NCI-H2029 (cell line): ENCODE results near the gene MRPL19.
"Not testable (repeated sequence)": the region's sequence is repeated elsewhere in the genome, so short reads cannot be mapped to it uniquely, and the experiment has no call there.

Experiments
- DNase-seq: peaks from one replicate; lab custom pipeline; 2025; lab: John Stamatoyannopoulos, UW

MRPL19 gene

GRCh38 chr2:75667884-75668283 is 21.3 kb downstream of the MRPL19 start:
- DNase-seq = no peak

DNA sequence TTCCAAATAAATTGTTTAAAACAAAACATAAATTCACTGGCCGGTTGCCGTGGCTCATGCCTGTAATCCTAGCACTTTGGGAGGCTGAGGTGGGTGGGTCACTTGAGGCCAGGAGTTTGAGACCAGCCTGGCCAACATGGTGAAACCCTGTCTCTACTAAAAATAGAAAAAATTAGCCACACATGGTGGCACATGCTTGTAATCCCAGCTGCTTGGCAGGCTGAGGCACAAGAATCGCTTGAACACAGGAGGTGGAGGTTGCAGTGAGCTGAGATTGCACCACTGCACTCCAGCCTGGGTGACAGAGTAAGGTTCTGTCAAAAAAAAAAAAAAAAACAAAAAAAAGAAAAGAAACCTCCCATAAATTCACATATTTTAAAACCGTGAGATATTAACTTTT is 28.8 kb downstream of the MRPL19 start:
- not testable (repeated sequence) for DNase-seq

GRCh38 chr2:75675908-75676307 is 29.3 kb downstream of the MRPL19 start:
- DNase-seq = no peak

DNA sequence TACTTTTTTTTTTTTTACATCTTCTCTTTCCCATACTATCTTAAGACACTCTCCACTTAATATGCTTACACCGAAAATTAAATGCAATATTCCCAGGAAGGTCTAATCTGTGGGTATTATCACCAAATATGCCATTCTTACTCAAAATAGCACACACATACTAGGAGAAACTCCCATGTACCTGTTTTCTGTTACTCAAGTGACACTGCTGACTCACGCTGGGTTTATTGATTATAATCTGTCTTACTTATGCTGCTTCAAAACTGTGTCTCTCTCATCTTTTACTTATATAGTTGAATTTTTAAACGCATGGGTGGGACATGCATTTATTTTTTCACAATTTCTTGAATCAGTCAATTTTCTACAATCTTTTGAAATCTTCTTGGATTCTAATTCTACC is 29.9 kb downstream of the MRPL19 start:
- no peak for DNase-seq

GRCh38 chr2:75679556-75679955 is 33.0 kb downstream of the MRPL19 start:
- no peak for DNase-seq

GRCh38 chr2:75680402-75680801 is 33.8 kb downstream of the MRPL19 start:
- DNase-seq = no peak

- DNase-seq = not testable (repeated sequence)
Observed at GRCh38 chr2:75683430-75683829, 36.8 kb downstream of the MRPL19 start.

DNA sequence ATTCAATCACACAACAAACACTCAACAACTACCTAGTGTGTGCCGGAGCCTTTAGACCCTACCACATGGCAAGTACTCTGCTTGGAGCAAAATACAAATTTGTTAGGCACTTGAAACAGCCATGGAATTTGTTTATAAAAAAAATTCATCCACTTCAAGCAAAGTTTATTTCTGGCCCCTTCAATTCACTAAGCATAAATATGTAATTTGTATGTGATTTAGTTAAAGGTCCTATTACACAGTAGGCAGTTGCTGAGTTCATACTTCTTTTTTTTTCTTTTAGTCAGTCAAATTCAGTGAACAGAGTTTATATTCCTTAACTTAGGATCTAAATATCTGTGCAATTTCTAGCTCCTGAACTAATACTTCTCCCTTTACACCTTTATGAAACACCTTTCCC is 41.6 kb downstream of the MRPL19 start:
- no peak for DNase-seq

DNA sequence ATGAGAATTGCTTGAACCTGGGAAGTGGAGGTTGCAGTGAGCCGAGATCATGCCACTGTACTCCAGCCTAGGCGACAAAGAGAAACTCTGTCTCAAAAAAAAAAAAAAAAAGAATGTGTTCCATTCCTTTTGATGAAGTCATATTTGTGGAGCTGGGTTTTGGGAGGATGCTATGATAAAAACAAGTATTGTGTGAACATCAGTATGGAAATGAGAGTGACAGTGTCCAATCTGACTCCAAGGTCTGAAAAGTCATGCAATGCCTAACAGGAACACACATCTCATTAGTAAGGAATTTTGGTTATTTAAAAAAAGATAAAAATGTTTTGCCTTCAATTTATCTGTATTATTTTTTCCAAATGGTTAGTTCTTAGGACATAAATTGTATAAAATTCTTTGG is 52.3 kb downstream of the MRPL19 start:
- DNase-seq = no peak

- no peak for DNase-seq
Observed at GRCh38 chr2:75702593-75702992, 56.0 kb downstream of the MRPL19 start.

- no peak for DNase-seq
Observed at GRCh38 chr2:75703589-75704287, 57.2 kb downstream of the MRPL19 start.

- DNase-seq = no peak
Observed at GRCh38 chr2:75705921-75706320, 59.3 kb downstream of the MRPL19 start.

DNA sequence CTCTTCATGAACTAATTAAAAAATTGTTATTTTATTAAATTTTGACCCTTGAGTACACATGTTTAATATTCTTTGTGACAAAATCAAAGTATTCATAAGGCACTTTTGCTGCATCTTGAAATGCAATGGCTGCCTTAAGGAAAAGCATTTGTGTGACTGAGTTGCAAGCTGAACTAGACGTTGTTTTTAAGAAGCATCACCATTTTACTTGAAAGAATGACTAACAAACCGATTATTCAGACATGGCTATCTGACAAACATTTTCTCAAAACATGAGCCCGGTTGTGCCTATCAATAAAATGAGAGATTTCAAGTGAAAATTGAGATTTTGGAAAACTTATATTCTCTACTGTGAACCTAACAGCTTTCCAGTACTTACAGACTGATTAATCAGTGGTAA is 61.3 kb downstream of the MRPL19 start:
- DNase-seq = no peak

- no peak for DNase-seq
Observed at GRCh38 chr2:75709297-75709696, 62.7 kb downstream of the MRPL19 start.

DNA sequence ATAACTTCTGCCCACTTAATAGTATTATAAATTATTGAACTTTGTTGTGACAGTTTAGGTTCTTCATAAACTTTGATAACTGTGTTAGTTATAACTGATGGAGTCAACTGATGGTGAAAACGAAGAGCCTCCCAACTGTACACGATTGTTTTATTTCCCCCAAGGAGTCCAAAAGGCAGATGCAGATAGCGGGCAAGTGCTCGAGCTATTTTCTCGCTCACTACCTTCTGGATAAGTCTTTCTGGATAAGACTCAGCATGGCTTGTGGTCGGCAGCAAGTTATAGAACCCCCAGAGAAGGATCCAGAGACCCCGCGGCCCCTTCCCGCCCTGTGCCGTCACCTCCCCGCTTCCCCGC is 63.6 kb downstream of the MRPL19 start:
- no peak for DNase-seq

GRCh38 chr2:75710577-75711253 is 64.1 kb downstream of the MRPL19 start, which contains the start of gene GCFC2:
Gene GCFC2 (minus strand): TSS chr2:75710915. CDS start chr2:75710855, 60 bp downstream.
- DNase-seq = peak; percentile 76

- DNase-seq = not testable (repeated sequence)
Observed at GRCh38 chr2:75711590-75711989, 65.0 kb downstream of the MRPL19 start.

- no peak for DNase-seq
Observed at GRCh38 chr2:75716406-75716805, 69.8 kb downstream of the MRPL19 start.

GRCh38 chr2:75719616-75720015 is 73.0 kb downstream of the MRPL19 start:
- no peak for DNase-seq

DNA sequence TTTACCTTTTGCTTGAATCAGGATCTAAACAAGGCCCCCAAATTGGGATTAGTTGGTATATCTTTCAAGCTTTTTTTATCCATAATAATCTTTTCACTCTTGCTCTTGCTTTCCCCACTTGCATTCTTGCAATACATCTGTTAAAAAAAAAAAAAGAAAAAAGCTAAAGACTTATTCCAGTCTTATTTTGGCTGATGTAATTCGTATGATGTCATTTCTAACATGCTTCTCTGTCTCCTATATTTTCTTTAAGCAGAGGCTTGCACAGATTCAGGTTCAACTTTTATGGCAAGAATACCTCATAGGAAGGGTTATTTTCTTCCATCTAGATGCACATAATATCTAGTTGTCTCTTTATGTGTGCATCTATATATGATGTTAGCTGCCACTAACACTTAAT is 73.9 kb downstream of the MRPL19 start:
- DNase-seq = no peak

GRCh38 chr2:75722687-75723086 is 76.1 kb downstream of the MRPL19 start:
- no peak for DNase-seq

- no peak for DNase-seq
Observed at GRCh38 chr2:75728614-75729419, 82.2 kb downstream of the MRPL19 start.

GRCh38 chr2:75729861-75730260 is 83.3 kb downstream of the MRPL19 start:
- no peak for DNase-seq
